HepG2 (cell line): ENCODE data around the gene WDR31. TPM values are rescaled to one million over a fixed set of nuclear protein-coding genes. Genes with fewer than 3 reads are reported as not detected.

Experiments used
- AGO1 ChIP-seq: fragments of 200-400 bp; formaldehyde crosslinking; IDR thresholded peaks from 2 replicates; pipeline ENCODE4 v1.6.1; 2017; ENCODE audit warnings: mild to moderate bottlenecking, low read depth, low read length, moderate library complexity; ENCODE audit not compliant: poor library complexity, severe bottlenecking
- AHDC1 ChIP-seq: sonication (generic); formaldehyde crosslinking; IDR thresholded peaks from 2 replicates; pipeline ENCODE4 v1.5.1; 2020; ENCODE audit warnings: mild to moderate bottlenecking, missing genetic modification reagents, borderline replicate concordance
- ARID3A ChIP-seq: IDR thresholded peaks from 2 replicates; pipeline ENCODE4 v1.6.1; 2012; ENCODE audit warnings: low read depth, low read length, improper control_type of control experiment
- CBX1 ChIP-seq: IDR thresholded peaks from one replicate; pipeline ENCODE4 v1.6.1; 2016; ENCODE audit warnings: antibody characterized with exemption, low read depth
- GZF1 ChIP-seq: sonication (generic); formaldehyde crosslinking; IDR thresholded peaks from 2 replicates; pipeline ENCODE4 v1.5.1; 2020; ENCODE audit warnings: mild to moderate bottlenecking, missing genetic modification reagents
- HOXA9 ChIP-seq: sonication (generic); formaldehyde crosslinking; IDR thresholded peaks from 2 replicates; pipeline ENCODE4 v1.8.1; 2022; ENCODE audit warnings: missing genetic modification reagents, mild to moderate bottlenecking, moderate library complexity, borderline replicate concordance
- KLF11 ChIP-seq: IDR thresholded peaks from 2 replicates; pipeline ENCODE4 v1.6.1; 2016; ENCODE audit warnings: missing compliant biosample characterization
- LRRFIP1 ChIP-seq: sonication (generic); formaldehyde crosslinking; conservative IDR thresholded peaks from 2 replicates; pipeline ENCODE4 v1.4.0; 2020; ENCODE audit warnings: missing genetic modification reagents
- MYNN ChIP-seq: sonication (generic); formaldehyde crosslinking; IDR thresholded peaks from 2 replicates; pipeline ENCODE4 v1.4.0; 2020; ENCODE audit warnings: mild to moderate bottlenecking, low read depth, missing genetic modification reagents
- RAD21 ChIP-seq: fragments of 450-650 bp; formaldehyde crosslinking; IDR thresholded peaks from 2 replicates; pipeline ENCODE4 v1.5.0; 2020; ENCODE audit warnings: mild to moderate bottlenecking
- SNAPC2 ChIP-seq: sonication (generic); formaldehyde crosslinking; IDR thresholded peaks from 2 replicates; pipeline ENCODE4 v1.8.1; 2022; ENCODE audit warnings: mild to moderate bottlenecking, missing genetic modification reagents
- TRIM22 ChIP-seq: fragments of 450-650 bp; IDR thresholded peaks from 2 replicates; pipeline ENCODE4 v1.6.1; 2017
- ZMYM4 ChIP-seq: sonication (generic); formaldehyde crosslinking; IDR thresholded peaks from 2 replicates; pipeline ENCODE4 v1.8.1; 2023; ENCODE audit warnings: mild to moderate bottlenecking, missing genetic modification reagents
- ZNF121 ChIP-seq: sonication (generic); formaldehyde crosslinking; IDR thresholded peaks from 2 replicates; pipeline ENCODE4 v1.5.0; 2020; ENCODE audit warnings: mild to moderate bottlenecking, missing genetic modification reagents
- ZNF354B ChIP-seq: sonication (generic); formaldehyde crosslinking; IDR thresholded peaks from 2 replicates; pipeline ENCODE4 v1.8.0; 2022; ENCODE audit warnings: mild to moderate bottlenecking, missing genetic modification reagents
- ZNF468 ChIP-seq: sonication (generic); formaldehyde crosslinking; IDR thresholded peaks from 2 replicates; pipeline ENCODE4 v1.8.0; 2022; ENCODE audit warnings: mild to moderate bottlenecking, moderate library complexity, missing genetic modification reagents
- ZNF510 ChIP-seq: sonication (generic); formaldehyde crosslinking; IDR thresholded peaks from 2 replicates; pipeline ENCODE4 v1.4.0; 2020; ENCODE audit warnings: low read depth, mild to moderate bottlenecking, missing genetic modification reagents
- ZNF788 ChIP-seq: sonication (generic); formaldehyde crosslinking; IDR thresholded peaks from 2 replicates; pipeline ENCODE4 v1.5.0; 2020; ENCODE audit warnings: mild to moderate bottlenecking, missing genetic modification reagents, borderline replicate concordance
- polyA plus RNA-seq, 8 experiments: library from polyadenylated mRNA; depleted of rRNA in 3 of 8; stranded (reverse) in 7 of 8; unstranded in 1 of 8; fragments of >200 nt; fragmentation: Illumina TruSeq in 4 of 8; extraction: Trizol in 4 of 8; gene quantifications; 2 replicates each; pipeline versions ENCODE4 v1.2.1 to v1.2.3, GENCODE V29; 2011 to 2016; ENCODE audit warnings: low read depth in 4 of 8, missing spikeins in 1 of 8, mixed read lengths in 1 of 8; ENCODE audit not compliant: insufficient read depth in 1 of 8
- total RNA-seq, 5 experiments: library from RNA; depleted of rRNA; stranded (reverse); fragments of >200 nt; fragmentation: Illumina TruSeq; extraction: Trizol; gene quantifications; 2 replicates each; pipeline ENCODE4 v1.2.3, GENCODE V29; 2016; ENCODE audit warnings: low read depth in 1 of 5

WDR31 gene
- total and polyA plus RNA-seq, 2 of the 13 experiments (the other 11 are each of a cell fraction or from before 2014, with no cell fraction given) = 0.33 to 1.7 TPM

- TF ChIP-seq AHDC1 (CRISPR knock-in tag) = peak; percentile 59
- TF ChIP-seq ZNF354B (CRISPR knock-in tag) = no peak
- peak; percentile 78 for TF ChIP-seq CBX1
- peak; percentile 99 for TF ChIP-seq ZNF788
- 0 out of 2 replicates have a peak, but pooled peaks have one; percentile 34 for TF ChIP-seq ZNF121 (CRISPR knock-in tag)
- TF ChIP-seq ZNF510 (CRISPR knock-in tag) = 0 out of 2 replicates have a peak, but pooled peaks have one; percentile 81
- TF ChIP-seq LRRFIP1 (CRISPR knock-in tag) = 0 out of 2 replicates have a peak, but pooled peaks have one; percentile 70
- TF ChIP-seq HOXA9 (CRISPR knock-in tag) = no peak
- TF ChIP-seq ZMYM4 = peak; percentile 95; the same call in 1 of the 2 replicates
- TF ChIP-seq ZNF468 (CRISPR knock-in tag) = 0 out of 2 replicates have a peak, but pooled peaks have one; percentile 64
- no peak for TF ChIP-seq TRIM22
- peak; percentile 90 for TF ChIP-seq GZF1 (CRISPR knock-in tag)
- 0 out of 2 replicates have a peak, but pooled peaks have one; percentile 51 for TF ChIP-seq MYNN (CRISPR knock-in tag)
- TF ChIP-seq ARID3A = 0 out of 2 replicates have a peak, but pooled peaks have one; percentile 16
- TF ChIP-seq SNAPC2 (CRISPR knock-in tag) = 0 out of 2 replicates have a peak, but pooled peaks have one; percentile 30
- no peak; the same call in 1 of the 2 replicates for TF ChIP-seq KLF11 (CRISPR knock-in tag)
- TF ChIP-seq RAD21 (CRISPR knock-in tag) = peak; percentile 58
- peak; percentile 52 for TF ChIP-seq AGO1
Measured at GRCh38 chr9:113340011-113340699, at the start of gene WDR31 (continued).
